Skeletal muscle cell (primary cell): ENCODE measurements around the gene FOS.
A peak's percentile ranks its signal among the peaks of the same experiment; 100 is the strongest.

Experiments used
- DNase-seq: peaks from one replicate; pipeline ENCODE4 v3.0.0-alpha.2; 2010; ENCODE audit warnings: low read depth
- H3K4me3 ChIP-seq: 2 replicates; pipeline ENCODE4 v1.5.1; 2011; ENCODE audit warnings: low read depth, mild to moderate bottlenecking, control low read depth, low read length, moderate library complexity

Gene FOS

GRCh38 chr14:75249251-75249957, 29.2 kb upstream of the FOS start:
- H3K4me3 ChIP-seq: no peak overlapping the region
- DNase-seq: no peak

DNA sequence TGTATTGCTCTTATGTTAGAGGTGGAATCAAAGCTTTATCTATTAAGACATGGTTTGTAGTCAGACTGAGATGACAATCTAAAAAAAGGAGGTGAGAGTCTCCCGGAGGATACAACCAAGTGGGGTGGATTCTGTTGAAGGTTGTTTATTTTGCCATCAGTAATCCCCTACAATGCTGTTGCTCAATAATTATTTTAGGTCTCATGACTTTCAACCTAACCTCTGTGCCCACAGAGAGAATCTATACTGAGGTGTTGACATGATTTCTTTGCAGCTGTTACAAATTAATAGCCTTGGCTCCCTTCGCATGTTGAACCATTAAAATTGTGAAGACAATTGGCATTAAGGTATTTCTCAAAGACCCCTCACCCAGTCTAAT, 28.7 kb upstream of the FOS start:
- H3K4me3 ChIP-seq: no peak overlapping the region
- no peak for DNase-seq

DNA sequence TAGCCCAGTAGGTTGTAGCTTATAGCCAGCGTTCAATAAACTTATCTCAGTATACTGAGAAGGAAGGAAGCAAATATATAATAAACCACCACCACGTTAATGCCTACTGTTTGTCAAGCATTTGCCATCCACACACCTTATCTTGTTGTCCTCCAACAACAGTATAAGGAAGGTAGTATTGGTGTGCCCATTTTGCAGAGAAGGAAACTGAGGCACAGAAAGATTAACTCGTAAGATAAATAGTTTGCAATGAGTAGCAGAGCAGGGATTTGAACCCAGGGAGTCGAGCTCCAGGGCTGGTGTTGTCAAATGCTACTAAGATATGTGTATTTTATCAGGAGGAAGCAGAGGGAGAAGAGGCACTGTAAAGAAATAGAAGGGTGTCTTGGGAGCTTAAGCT, 27.8 kb upstream of the FOS start:
- DNase-seq: no peak
- H3K4me3 ChIP-seq: no peak overlapping the region

DNA sequence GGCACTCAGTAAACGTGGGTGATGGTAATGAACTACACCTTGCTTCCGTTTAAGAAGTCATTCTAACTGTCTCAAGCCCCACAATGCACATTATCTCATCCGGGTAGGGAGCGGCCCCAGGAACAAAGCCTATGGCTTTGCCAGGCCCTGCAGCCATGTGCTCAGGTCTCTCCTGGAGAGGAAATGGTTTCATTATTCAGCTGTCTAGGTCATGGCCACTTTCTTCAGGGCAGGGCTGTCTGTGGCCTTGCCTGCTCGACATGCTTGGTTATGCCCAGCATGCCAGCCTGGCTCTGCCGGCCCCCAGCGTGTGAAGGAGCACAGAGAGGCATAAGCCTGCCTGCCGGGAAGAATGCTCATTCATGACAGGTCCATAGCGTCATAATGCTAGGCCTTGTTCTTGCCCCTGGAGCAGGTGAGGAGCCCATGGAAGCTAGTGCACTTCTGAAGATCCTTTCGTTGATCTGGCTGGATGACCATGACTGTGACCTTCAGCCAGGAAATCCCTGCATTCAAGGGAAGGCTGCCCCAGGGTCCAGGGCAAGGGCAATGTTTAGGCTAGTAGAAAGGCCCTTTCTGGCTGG, 26.3 kb upstream of the FOS start:
- H3K4me3 ChIP-seq: no peak overlapping the region
- DNase-seq: no peak

DNA sequence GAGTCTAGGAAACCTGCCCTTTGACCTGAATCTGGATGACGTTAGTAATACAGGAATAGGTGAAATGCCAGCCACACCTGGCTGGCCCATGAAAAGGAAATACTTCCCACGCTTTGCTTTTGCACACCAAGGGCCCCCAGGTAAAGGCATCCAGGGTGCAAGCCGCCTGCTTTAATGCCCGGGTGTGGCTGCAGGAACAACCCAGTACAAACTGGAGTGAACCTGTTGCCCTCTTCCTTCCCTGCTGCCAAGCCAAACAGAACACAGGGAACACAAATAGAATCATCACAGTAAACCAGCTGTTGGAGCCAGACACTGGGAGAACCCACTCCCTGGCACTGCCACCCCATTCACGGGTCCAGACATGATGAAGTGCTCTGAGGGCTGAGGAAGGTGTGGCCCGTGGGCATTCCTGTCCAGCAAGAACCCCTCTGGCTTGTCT, 24.2 kb upstream of the FOS start:
- H3K4me3 ChIP-seq: no peak overlapping the region

GRCh38 chr14:75254901-75255584, 23.6 kb upstream of the FOS start:
- no peak for DNase-seq
- H3K4me3 ChIP-seq: no peak overlapping the region

More for the DNA sequence above, 24.2 kb upstream of the FOS start:
- DNase-seq: no peak

GRCh38 chr14:75258079-75258802, 20.4 kb upstream of the FOS start:
- H3K4me3 ChIP-seq: peak overlapping the region; percentile 45
- no peak for DNase-seq

- peak; percentile 99 for DNase-seq
- peak overlapping the region; percentile 45 for H3K4me3 ChIP-seq
Observed at GRCh38 chr14:75258803-75259509, 19.7 kb upstream of the FOS start.

DNA sequence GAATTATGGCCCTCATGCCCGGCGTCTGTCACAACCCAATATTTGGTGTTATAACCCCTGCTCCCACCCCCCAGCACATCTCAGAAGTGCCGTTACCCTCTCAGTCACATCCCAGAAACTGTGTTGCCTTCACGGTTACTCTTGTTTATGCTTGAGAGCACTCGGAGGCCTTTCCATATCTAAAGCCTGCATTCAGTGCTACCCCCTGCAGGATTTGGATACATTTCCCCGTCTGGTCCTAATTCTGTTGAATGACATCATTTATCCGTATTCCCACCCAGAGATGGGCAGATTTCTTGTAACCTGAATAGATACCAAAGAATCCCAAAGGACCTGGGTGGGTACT, 19.1 kb upstream of the FOS start:
- H3K4me3 ChIP-seq: peak overlapping the region; percentile 45
- no peak for DNase-seq

- DNase-seq: no peak
- H3K4me3 ChIP-seq: no peak overlapping the region
Observed at GRCh38 chr14:75260025-75260763, 18.4 kb upstream of the FOS start.

GRCh38 chr14:75261820-75262219, 16.8 kb upstream of the FOS start:
- no peak for DNase-seq
- no peak overlapping the region for H3K4me3 ChIP-seq

DNA sequence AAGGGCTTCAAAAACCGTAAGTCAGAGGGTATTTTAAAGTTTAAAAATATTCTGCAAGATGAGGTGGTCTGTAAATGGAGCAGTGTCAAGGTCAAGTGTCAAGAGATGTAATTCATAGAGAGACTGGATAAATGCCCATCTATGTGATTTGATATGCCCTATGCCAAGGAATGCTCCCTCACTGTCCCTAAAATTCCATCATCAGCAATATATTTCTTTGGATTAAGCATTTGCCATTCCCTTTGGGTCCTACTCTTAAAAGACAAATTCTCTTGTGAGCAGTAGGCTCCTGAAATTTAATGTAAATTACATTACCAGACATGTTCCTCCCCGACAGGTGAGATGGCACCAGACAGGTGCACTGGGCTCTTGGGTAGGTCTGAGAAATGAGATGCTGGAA, 16.0 kb upstream of the FOS start:
- no peak for DNase-seq
- no peak overlapping the region for H3K4me3 ChIP-seq

DNA sequence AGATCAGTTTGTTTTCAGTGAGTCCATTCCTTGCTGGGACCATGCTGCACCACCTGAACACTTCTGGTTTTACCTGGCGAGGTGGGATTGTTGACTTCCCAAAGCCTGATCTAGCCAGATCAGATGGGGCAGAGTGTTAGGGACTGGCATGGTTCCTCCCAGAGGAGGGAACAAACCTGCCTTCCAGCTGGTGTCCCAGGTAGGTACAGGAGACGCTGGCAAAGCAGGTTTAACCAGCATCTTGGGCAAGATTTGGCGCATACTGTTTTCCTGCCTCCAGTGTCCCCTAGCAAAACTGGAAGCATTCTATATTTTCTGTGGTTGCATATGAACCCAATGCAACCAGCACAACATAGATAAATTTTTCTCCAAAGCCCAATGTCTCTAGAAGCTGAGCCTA, 14.6 kb upstream of the FOS start:
- H3K4me3 ChIP-seq: no peak overlapping the region
- DNase-seq: no peak

DNA sequence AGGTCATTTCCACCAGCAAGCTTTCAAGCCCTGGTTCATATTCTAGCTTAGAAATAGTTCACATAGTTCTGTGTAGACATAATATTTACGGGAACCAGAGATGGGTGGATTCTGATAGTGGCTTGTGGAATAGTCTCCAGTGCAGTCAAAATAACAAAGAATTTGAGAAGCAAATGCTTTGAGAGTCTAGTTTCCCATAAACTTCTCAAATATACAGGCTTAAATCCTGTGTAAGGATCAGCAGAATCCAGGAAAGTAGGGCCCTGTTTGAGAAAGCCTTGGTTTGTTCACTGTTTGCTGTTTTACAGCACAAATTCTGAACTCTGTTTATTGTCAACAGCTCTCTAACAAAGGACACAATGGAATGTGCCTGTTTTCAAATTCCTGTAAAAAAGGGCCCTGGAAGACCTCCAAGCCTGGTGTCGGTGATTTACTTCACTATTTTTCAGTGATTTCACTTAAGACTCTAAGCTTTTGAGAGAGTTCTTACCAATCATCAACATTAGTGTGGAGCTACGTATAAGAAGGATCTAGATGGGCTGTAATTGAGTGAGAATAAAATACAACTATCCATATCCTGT, 11.4 kb upstream of the FOS start:
- DNase-seq: no peak
- H3K4me3 ChIP-seq: no peak overlapping the region

GRCh38 chr14:75268633-75269550, 9.7 kb upstream of the FOS start:
- DNase-seq: no peak
- no peak overlapping the region for H3K4me3 ChIP-seq

GRCh38 chr14:75271514-75271913, 7.1 kb upstream of the FOS start:
- no peak for DNase-seq
- H3K4me3 ChIP-seq: no peak overlapping the region

- no peak overlapping the region for H3K4me3 ChIP-seq
- DNase-seq: no peak
Observed at GRCh38 chr14:75273272-75274049, 5.2 kb upstream of the FOS start.
